IMR-90 (cell line): ENCODE results near the gene SPDYE16. TPM values are rescaled to one million over a fixed set of nuclear protein-coding genes. Genes with fewer than 3 reads are reported as not detected.
"Not testable (repeated sequence)": the region's sequence is repeated elsewhere in the genome, so short reads cannot be mapped to it uniquely, and the experiment has no call there.

Source experiments
- ATAC-seq: fragments of 200-7000 bp; cut with Tn5 transposase; 2 replicates; pipeline ENCODE4 v1.9.1; 2020; ENCODE audit warnings: low read depth, mild to moderate bottlenecking, moderate library complexity
- BruUV-seq: library from RNA; stranded (reverse); fragments of 400-500 nt; replicated peaks from 2 replicates; lab custom pipeline; 2021; lab: Mats Ljungman, UMichigan
- CTCF ChIA-PET: fragments of 300-600 bp; formaldehyde crosslinking; extraction: SDS; loops from one replicate; lab custom pipeline; 2021; ENCODE audit warnings: antibody characterized with exemption; lab: Yijun Ruan, JAX
- POLR2A ChIA-PET: fragments of 300-600 bp; sonication (Branson Sonifier 250); formaldehyde crosslinking; loops from one replicate; lab custom pipeline; 2022; ENCODE audit warnings: antibody characterized with exemption; ENCODE audit not compliant: unreplicated experiment; lab: Charles Lee
- DNase-seq: peaks from one replicate; pipeline ENCODE4 v3.0.0; 2013
- H2AFZ ChIP-seq: replicated peaks from 2 replicates; pipeline ENCODE3; 2013; ENCODE audit warnings: low read length, mild to moderate bottlenecking; ENCODE audit not compliant: poor library complexity
- H2AK5ac ChIP-seq: 2 replicates; pipeline ENCODE4 v1.6.1; 2013; ENCODE audit warnings: low read depth, low read length, inconsistent platforms
- H2AK9ac ChIP-seq: replicated peaks from 2 replicates; pipeline ENCODE3; 2013; ENCODE audit warnings: mild to moderate bottlenecking, low read depth, low read length, moderate library complexity; ENCODE audit not compliant: poor library complexity
- H2BK120ac ChIP-seq: 2 replicates; pipeline ENCODE4 v1.6.1; 2013; ENCODE audit warnings: low read depth, low read length, inconsistent platforms
- H2BK15ac ChIP-seq: 3 replicates; pipeline ENCODE4 v1.6.1; 2013; ENCODE audit warnings: low read depth, low read length, inconsistent platforms
- H2BK20ac ChIP-seq: 2 replicates; pipeline ENCODE4 v1.6.1; 2013; ENCODE audit warnings: low read depth, mild to moderate bottlenecking, inconsistent platforms, low read length, moderate library complexity
- H2BK5ac ChIP-seq: 2 replicates; pipeline ENCODE4 v1.6.1; 2013; ENCODE audit warnings: mild to moderate bottlenecking, low read depth, low read length, inconsistent platforms; ENCODE audit not compliant: poor library complexity, severe bottlenecking
- H3K14ac ChIP-seq: replicated peaks from 2 replicates; pipeline ENCODE4 v1.6.1; 2013; ENCODE audit warnings: low read depth, low read length, inconsistent platforms
- H3K18ac ChIP-seq: 2 replicates; pipeline ENCODE4 v1.6.1; 2013; ENCODE audit warnings: low read depth, low read length, control low read depth
- H3K23ac ChIP-seq: 2 replicates; pipeline ENCODE4 v1.6.1; 2013; ENCODE audit warnings: low read depth, low read length, inconsistent platforms
- H3K27ac ChIP-seq: 2 replicates; pipeline ENCODE4 v1.5.1; 2013; ENCODE audit warnings: mild to moderate bottlenecking, control low read depth, low read length; ENCODE audit not compliant: insufficient read depth
- H3K27me3 ChIP-seq: 2 replicates; pipeline ENCODE4 v1.6.1; 2013; ENCODE audit warnings: low read length; ENCODE audit not compliant: control insufficient read depth, insufficient read depth
- H3K36me3 ChIP-seq: 2 replicates; pipeline ENCODE4 v1.6.1; 2013; ENCODE audit warnings: low read length, mixed read lengths; ENCODE audit not compliant: control insufficient read depth, insufficient read depth
- H3K4ac ChIP-seq: 2 replicates; pipeline ENCODE4 v1.6.1; 2013; ENCODE audit warnings: low read depth, low read length, inconsistent platforms
- H3K4me1 ChIP-seq: 2 replicates; pipeline ENCODE4 v1.6.1; 2013; ENCODE audit warnings: low read length, mixed read lengths; ENCODE audit not compliant: control insufficient read depth, insufficient read depth
- H3K4me2 ChIP-seq: 2 replicates; pipeline ENCODE4 v1.6.1; 2013; ENCODE audit warnings: low read depth, mild to moderate bottlenecking, control low read depth, low read length, moderate library complexity
- H3K4me3 ChIP-seq: 2 replicates; pipeline ENCODE4 v1.5.1; 2013; ENCODE audit warnings: low read depth, mild to moderate bottlenecking, control low read depth, low read length, moderate library complexity; ENCODE audit not compliant: insufficient read depth
- H3K56ac ChIP-seq: 2 replicates; pipeline ENCODE4 v1.6.1; 2013; ENCODE audit warnings: low read length, inconsistent platforms; ENCODE audit not compliant: insufficient read depth; ENCODE audit errors: extremely low read depth
- H3K79me1 ChIP-seq, 2 experiments: 2 replicates each; pipeline ENCODE4 v1.6.1; 2013; ENCODE audit warnings: low read length in 2 of 2, inconsistent platforms in 1 of 2, low read depth in 1 of 2
- H3K9ac ChIP-seq: 2 replicates; pipeline ENCODE4 v1.6.1; 2013; ENCODE audit warnings: low read depth, low read length, control low read depth
- H3K9me1 ChIP-seq: 2 replicates; pipeline ENCODE4 v1.6.1; 2013; ENCODE audit warnings: low read length, inconsistent platforms; ENCODE audit not compliant: insufficient read depth
- H3K9me3 ChIP-seq: 2 replicates; pipeline ENCODE4 v1.6.1; 2013; ENCODE audit warnings: low read length; ENCODE audit not compliant: control insufficient read depth, insufficient read depth
- H4K20me1 ChIP-seq: 2 replicates; pipeline ENCODE4 v1.6.1; 2013; ENCODE audit warnings: low read length, inconsistent platforms; ENCODE audit not compliant: insufficient read depth
- H4K5ac ChIP-seq: 2 replicates; pipeline ENCODE4 v1.6.1; 2013; ENCODE audit warnings: mild to moderate bottlenecking, low read depth, low read length, control low read depth
- H4K8ac ChIP-seq, 2 experiments: 2 replicates each; pipeline ENCODE4 v1.6.1; 2013; ENCODE audit warnings: low read depth in 2 of 2, low read length in 2 of 2, control low read depth in 1 of 2, inconsistent platforms in 1 of 2
- H4K91ac ChIP-seq: 2 replicates; pipeline ENCODE4 v1.6.1; 2013; ENCODE audit warnings: low read depth, low read length, inconsistent platforms; ENCODE audit not compliant: insufficient read depth
- WGBS, 2 experiments: methylation state at CpG; one replicate each; pipeline versions ENCODE4 v1.1.5 to v1.1.7; 2013; ENCODE audit warnings: missing lambda C conversion rate in 2 of 2; ENCODE audit not compliant: insufficient read length in 1 of 2; ENCODE audit errors: extremely low coverage in 2 of 2; 5-methylcytosine and 5-hydroxymethylcytosine counted together
- dilution Hi-C: fragments of 300-500 bp; cut with HindIII; formaldehyde crosslinking; loops from one replicate; pipeline ENCODE4 v1.14.3; 2018; ENCODE audit warnings: low sequenced_read_pairs; ENCODE audit not compliant: unreplicated experiment
- in situ Hi-C: fragments of 300-500 bp; cut with MboI; formaldehyde crosslinking; loops from 3 replicates; pipeline ENCODE4 v1.14.3; 2019; ENCODE audit warnings: low sequenced_read_pairs, inconsistent platforms, mixed read lengths
- intact Hi-C: fragments of 100-400 bp; cut with micrococcal nuclease; formaldehyde crosslinking; loops from 2 replicates; pipeline ENCODE4 v1.10.0; 2022
- polyA plus RNA-seq, 3 experiments: library from polyadenylated mRNA; depleted of rRNA; stranded (reverse); fragments of >200 nt; gene quantifications; 2 replicates each; pipeline ENCODE4 v1.2.3, GENCODE V29; 2012; ENCODE audit warnings: low replicate concordance in 1 of 3
- total RNA-seq: library from RNA; depleted of rRNA; stranded (reverse); fragments of >200 nt; gene quantifications from 2 replicates; pipeline ENCODE4 v1.2.3, GENCODE V29; 2012

SPDYE16 gene
- total and polyA plus RNA-seq, 2 of the 4 experiments (the other 2 are of a cell fraction): not detected

DNA sequence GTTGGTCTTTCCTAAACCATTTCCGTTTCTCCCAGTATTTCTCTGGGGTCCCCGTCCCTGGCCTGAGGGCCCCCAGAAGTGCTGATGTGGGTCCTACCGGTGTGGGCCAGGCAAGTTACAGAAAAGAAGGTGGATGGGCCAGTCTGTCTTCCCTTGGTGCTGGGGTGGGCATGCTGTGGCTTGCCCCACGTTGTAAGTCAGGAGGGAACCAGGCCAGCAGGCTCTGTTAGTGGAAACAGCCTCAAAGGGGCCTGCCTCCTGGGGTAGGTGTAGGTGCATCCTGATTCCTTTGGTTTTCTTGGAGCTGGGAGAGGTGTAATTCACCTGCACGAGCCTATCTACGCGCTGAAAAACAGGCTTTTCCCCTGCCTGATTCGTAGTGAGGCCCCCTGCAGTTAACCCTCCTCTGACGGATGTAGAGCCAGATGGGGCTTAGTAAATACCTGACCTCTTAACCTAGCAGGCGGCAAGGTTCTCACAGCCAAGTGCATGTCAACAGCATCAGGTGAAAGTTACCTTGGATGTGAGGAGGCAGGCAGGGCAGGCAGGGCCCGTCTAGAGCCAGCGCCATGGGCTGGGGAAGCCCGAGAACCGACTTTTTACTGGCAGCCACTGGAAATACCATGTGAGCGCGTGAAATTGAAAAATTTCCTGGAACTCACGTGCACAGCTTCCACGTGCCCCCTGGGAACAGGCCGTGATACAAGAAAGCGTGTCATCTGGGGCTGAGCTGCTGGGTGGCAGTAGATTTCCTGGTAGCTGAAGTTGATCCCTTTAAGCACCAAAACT, 57.1 kb downstream of the SPDYE16 start:
- H3K4me1 ChIP-seq, H3K9me1 ChIP-seq, H2BK5ac ChIP-seq, H4K5ac ChIP-seq, H3K27me3 ChIP-seq, ATAC-seq, H4K8ac ChIP-seq, intact Hi-C loops, POLR2A ChIA-PET, H3K79me1 ChIP-seq, H3K9ac ChIP-seq, H3K27ac ChIP-seq, H3K4ac ChIP-seq, H3K18ac ChIP-seq, H3K9me3 ChIP-seq, DNase-seq, CTCF ChIA-PET, H2BK15ac ChIP-seq, H3K23ac ChIP-seq, H3K56ac ChIP-seq, dilution Hi-C loops, BruUV-seq, H3K4me2 ChIP-seq, H3K14ac ChIP-seq, H4K91ac ChIP-seq, H2AK9ac ChIP-seq, H4K20me1 ChIP-seq, in situ Hi-C loops, H3K4me3 ChIP-seq, H2BK120ac ChIP-seq, H2AFZ ChIP-seq, H2BK20ac ChIP-seq, H2AK5ac ChIP-seq, H3K36me3 ChIP-seq: not testable (repeated sequence)
- WGBS, 2 experiments: no CpG with 5 or more reads among the region's 20 CpGs

DNA sequence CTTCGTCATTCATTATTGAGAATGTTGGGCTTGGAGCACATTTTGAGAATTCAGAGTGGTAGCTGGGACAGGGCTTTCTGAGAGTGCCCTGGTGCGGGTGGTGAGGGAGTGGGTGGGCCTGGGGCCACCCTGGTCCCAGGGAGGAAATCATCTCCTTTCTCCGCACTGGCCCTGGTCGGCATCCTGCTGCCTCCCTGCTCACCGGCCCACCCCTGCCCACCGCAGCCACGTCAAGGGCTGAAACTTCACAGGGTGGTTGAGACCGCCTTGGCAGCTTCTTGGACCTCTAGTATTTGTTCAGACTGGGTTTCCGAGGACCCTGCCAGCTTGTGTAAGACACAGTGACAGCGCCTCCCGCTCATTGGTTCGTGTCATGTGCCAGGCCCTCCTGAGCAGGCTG, 58.6 kb downstream of the SPDYE16 start:
- H3K56ac ChIP-seq, H3K18ac ChIP-seq, H3K23ac ChIP-seq, H4K20me1 ChIP-seq, H2BK15ac ChIP-seq, H3K4me3 ChIP-seq, H3K4ac ChIP-seq, H2AK9ac ChIP-seq, POLR2A ChIA-PET, H3K27me3 ChIP-seq, H4K8ac ChIP-seq, H3K27ac ChIP-seq, H3K36me3 ChIP-seq, H3K4me2 ChIP-seq, H3K79me1 ChIP-seq, H3K9me3 ChIP-seq, H4K91ac ChIP-seq, H3K14ac ChIP-seq, in situ Hi-C loops, DNase-seq, CTCF ChIA-PET, ATAC-seq, H2BK120ac ChIP-seq, H2AFZ ChIP-seq, H3K9ac ChIP-seq, H2BK5ac ChIP-seq, H2BK20ac ChIP-seq, H3K9me1 ChIP-seq, BruUV-seq, H3K4me1 ChIP-seq, H4K5ac ChIP-seq, dilution Hi-C loops, H2AK5ac ChIP-seq, intact Hi-C loops: not testable (repeated sequence)
- WGBS, 2 experiments: no CpG with 5 or more reads among the region's 12 CpGs
